Sigmoid colon (tissue), 4 donors: Measurements from ENCODE around the gene KMT2C.
A peak's percentile ranks its signal among the peaks of the same experiment; 100 is the strongest.

Experiments
- CTCF ChIP-seq, 4 experiments: fragments of 450-650 bp in 3 of 4; fragments of 200-600 bp in 1 of 4; IDR thresholded peaks; one replicate each; pipeline ENCODE4 v1.5.1; 2016 to 2019; ENCODE audit warnings: antibody characterized with exemption in 4 of 4, mild to moderate bottlenecking in 3 of 4, moderate library complexity in 2 of 4
- EP300 ChIP-seq, 4 donors: sonication (generic); formaldehyde crosslinking; IDR thresholded peaks; one replicate each; pipeline ENCODE4 v1.6.1; 2017; ENCODE audit warnings: antibody characterized with exemption in 4 of 4

GRCh38 chr7:152145853-152146466 lies 289.8 kb downstream of the KMT2C start:
- peak in 1 of 4 experiments; percentile 47 for TF ChIP-seq CTCF (IDR thresholded peaks at IDR 0.05)
- no peak for TF ChIP-seq EP300 (IDR thresholded peaks at IDR 0.05)
